MG63 (cell line): Measurements from ENCODE around the gene HYAL2. TPM values are rescaled to one million over a fixed set of nuclear protein-coding genes. Genes with fewer than 3 reads are reported as not detected.

Source experiments
- DNase-seq: peaks from one replicate; pipeline ENCODE4 v3.0.0-alpha.2; 2020
- H3K27me3 ChIP-seq: fragments of 250-450 bp; sonication (Bioruptor Pico); 2 replicates; pipeline ENCODE4 v1.5.1; 2020; ENCODE audit warnings: mild to moderate bottlenecking, moderate library complexity
- H3K36me3 ChIP-seq: fragments of 250-450 bp; sonication (Bioruptor Pico); 2 replicates; pipeline ENCODE4 v1.5.1; 2020; ENCODE audit warnings: mild to moderate bottlenecking, moderate library complexity
- H3K4me3 ChIP-seq: fragments of 250-450 bp; sonication (Bioruptor Pico); 2 replicates; pipeline ENCODE4 v1.5.1; 2020; ENCODE audit warnings: mild to moderate bottlenecking, moderate library complexity
- H3K9me3 ChIP-seq: fragments of 250-450 bp; sonication (Bioruptor Pico); 2 replicates; pipeline ENCODE4 v1.5.1; 2020; ENCODE audit warnings: mild to moderate bottlenecking, moderate library complexity
- total RNA-seq: library from RNA; depleted of rRNA; stranded (reverse); fragments of >200 nt; shearing (Covaris generic); gene quantifications from 2 replicates; pipeline ENCODE4 v1.2.3, GENCODE V29; 2014; ENCODE audit warnings: low replicate concordance

Gene HYAL2
- total RNA-seq, 1 experiment from 2014 or later = 30.7 TPM

DNA sequence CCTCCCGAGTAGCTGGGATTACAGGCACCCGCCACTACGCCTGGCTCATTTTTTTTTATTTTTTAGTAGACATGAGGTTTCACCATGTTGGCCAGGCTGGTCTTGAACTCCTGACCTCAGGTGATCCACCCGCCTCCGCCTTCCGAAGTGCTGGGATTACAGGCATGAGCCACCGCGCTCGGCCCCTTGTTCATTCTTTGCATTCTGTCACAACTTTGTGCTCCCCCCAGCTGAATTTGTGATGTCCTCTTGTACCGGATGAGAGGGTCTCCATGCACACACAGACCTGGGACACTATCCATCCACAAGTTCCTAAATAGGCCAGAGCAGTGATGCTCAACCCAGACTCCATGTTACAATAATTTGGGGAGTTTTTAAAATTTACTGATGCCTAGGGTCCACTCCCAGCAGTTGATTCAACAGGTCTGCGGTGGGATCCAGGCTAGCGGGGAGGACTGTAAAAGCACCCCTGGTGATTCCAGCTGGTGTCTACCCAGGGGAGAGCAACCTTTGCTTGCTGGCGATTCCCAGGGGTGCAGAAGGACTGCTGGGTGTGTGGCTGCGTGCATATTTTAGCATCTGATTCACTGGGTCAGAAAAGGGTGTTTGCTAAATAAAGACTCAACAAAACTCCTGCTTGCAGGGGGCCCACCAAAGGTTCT, 17.1 kb upstream of the HYAL2 start:
- Histone ChIP-seq H3K27me3 (no peaks in the 10 kb centered on the region), H3K4me3 (peak overlapping the region; percentile 50), H3K36me3 (peaks cover 15% of the 10 kb centered on the region), H3K9me3 (no peaks in the 10 kb centered on the region)
- no peak for DNase-seq

DNA sequence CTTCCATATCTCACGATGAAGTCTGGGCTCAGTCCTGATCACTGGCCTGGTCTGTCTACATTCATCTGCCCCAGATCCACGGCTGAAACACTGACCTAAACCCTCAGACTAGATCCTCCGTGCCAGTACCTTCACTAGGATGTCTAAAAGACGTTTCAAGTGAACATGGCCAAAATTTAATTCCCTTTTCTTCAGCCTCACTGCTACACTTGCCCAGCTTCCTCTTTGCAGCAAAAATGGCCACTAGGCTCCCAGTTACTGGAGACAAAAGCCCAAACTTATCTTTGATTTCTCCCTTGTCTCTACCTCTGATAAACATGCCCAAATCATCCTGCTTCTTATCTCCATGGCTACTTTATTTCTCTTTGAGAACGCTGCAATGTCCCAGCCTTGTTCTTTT, 16.4 kb upstream of the HYAL2 start:
- no peak for DNase-seq
- H3K27me3 ChIP-seq = no peaks in the 10 kb centered on the region
- H3K36me3 ChIP-seq = peaks cover 22% of the 10 kb centered on the region
- no peak overlapping the region for H3K4me3 ChIP-seq
- no peaks in the 10 kb centered on the region for H3K9me3 ChIP-seq

DNA sequence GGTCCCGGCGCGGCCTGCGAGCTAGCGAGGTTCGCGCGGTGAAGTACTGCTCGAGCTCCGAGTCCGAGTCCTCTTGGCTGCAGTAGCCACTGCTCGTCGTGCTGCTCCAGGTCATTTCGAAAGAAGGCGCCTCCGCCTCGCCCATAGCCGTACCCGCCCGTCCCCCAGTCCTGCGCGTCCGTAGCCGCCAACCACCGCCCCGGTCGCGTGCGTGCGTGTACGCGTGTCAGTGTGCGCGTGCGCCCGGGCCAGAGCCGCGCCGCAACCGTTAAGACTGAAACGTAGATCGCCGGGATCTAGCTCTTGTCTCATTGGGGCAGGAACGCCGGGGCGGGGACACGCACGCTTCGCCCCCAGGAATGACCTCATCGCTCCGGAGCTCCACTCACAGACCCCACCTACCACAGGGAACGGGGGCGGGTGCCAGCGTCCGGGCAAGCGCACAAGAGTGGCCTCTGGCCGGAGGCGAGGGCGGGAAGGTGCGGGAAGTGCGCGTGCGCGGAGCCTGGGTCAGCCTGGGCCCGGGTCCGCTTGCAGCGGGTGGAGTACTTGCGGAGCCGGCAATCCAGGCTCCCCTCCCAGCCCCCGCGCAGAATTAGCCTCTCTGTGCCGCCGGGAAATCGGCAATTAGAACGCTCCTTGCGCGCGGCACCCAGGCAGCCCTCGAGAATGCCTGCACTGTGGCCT, 14.8 kb upstream of the HYAL2 start:
- peak overlapping the region; percentile 87 for H3K4me3 ChIP-seq
- peak; percentile 98 for DNase-seq
- no peaks in the 10 kb centered on the region for H3K27me3 ChIP-seq
- H3K9me3 ChIP-seq = no peaks in the 10 kb centered on the region
- H3K36me3 ChIP-seq = peaks cover 24% of the 10 kb centered on the region

DNA sequence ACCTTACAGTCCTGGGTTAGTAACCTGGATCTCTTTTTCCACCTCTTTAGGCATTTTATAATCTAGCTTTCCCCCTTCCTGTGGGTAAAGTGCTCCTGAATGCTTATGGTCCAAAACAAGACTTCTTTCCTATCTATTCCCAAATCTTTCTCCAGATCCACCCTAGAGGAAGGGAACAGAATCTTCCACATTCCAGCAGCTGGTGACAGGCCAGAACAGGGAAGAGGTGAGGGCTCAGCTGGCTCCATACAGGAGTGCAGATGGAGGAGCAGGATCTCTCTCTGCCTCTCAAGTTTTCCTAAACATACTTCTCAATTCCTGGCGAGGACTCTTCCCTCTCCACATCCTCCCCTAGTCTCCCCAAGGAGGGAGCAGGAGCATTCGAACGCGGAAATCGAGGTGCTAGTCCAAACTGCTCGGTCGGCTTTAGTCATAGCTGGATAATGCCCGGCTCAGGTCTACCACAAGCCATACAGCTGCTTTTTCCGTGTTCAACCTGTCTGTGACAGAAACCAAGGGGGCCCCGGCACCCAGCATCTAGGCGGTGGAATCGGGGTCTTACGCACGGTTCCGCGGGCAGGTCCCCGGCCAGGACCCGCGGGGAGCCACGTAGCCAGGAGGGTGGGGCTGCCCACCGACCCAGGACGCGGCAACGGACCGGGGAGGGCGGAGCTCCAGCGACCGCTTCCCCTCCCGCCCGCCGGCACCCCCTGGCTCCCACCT, 14.1 kb upstream of the HYAL2 start:
- DNase-seq = no peak
- Histone ChIP-seq H3K36me3 (peaks cover 28% of the 10 kb centered on the region), H3K27me3 (no peaks in the 10 kb centered on the region), H3K4me3 (peak overlapping the region; percentile 87), H3K9me3 (no peaks in the 10 kb centered on the region)

DNA sequence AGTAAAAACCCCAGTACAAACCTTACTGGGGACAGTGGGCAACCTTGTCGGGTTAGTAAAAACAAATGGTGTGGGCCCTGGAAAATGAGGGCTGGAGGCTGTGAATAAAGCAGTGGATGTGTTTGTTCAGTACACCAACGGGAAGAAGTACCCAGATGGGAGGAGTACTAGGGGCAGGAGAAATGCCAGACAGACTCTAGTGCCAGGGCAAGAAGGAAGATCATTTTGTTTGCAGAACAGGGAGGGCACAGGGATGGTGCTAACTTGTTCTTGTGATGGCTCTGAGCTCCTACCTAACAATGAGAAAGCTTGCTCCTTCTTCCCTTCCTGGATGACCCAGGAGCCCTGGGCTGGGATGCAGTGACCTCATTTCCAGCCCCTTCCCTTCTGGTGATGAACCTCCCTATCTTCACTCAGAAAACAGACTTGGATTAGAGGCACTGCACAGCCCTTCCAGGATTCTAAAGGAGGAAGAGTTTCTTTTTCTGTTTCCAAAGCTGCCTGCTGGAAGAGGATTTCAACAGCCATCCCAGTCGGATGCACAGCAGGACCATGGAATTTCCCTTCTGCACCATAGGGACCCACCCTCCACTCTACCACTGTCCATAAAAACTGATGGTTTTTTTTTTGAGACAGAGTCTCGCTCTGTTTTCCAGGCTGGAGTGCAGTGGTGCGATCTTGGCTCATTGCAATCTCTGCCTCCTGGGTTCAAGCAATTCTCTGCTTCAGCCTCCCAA, 12.0 kb upstream of the HYAL2 start:
- DNase-seq = no peak
- H3K27me3 ChIP-seq = no peaks in the 10 kb centered on the region
- H3K9me3 ChIP-seq = no peaks in the 10 kb centered on the region
- no peak overlapping the region for H3K4me3 ChIP-seq
- H3K36me3 ChIP-seq = peaks cover 40% of the 10 kb centered on the region

DNA sequence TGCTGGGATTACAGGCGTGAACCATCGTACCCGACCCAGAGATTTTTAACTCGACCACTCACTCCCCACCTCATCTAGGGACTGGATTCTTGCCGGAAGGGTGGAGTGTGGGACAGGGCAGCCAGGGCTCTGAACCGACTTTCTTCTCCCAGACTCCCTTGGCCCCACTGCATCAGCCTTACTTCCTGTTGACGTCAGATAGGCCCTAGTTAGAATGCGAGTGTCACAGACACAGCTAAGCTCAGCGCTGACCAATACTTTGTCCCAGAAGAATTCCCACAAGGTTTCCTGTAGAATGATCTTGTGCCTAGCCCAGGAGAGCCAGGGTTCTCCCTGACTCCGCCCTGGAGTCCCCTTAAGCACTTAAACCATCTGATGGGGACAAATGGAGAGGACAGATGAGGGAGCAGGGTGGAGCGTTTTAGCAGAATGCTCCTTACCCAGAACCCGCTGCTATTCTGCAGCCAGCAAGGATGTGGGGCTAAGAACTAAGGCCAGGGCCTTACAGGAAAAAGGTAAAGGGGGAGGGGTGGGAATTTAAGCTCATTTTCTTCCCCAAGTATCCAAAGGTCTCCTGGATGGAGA, 11.3 kb upstream of the HYAL2 start:
- Histone ChIP-seq H3K4me3 (no peak overlapping the region), H3K36me3 (peaks cover 40% of the 10 kb centered on the region), H3K27me3 (no peaks in the 10 kb centered on the region), H3K9me3 (no peaks in the 10 kb centered on the region)
- no peak for DNase-seq

DNA sequence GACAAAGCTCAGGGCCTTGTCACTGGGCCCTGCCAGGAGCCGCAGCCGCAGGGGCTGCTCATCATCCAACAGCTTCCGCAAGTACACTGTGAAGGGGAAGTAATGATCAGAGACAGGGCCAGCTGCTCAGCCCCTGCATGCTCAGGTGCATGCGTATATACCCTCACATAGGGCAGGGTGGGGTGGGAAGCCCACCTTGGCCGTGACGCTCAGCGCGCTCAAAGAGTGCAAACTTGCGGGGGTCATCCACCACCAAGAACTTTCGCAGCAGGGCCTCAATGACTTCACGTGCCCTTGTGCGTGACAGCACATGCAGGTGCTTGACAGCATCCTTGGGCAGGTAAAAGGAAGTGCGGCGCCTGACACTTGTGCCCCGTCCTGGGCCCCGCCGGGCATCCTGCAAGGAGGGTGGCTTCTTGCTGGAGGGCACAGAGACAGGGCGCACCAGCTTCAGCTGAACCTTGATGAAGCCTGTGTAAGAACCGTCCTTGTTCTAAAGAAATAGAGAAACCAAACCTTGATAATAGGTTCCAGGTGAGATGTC, 8.9 kb upstream of the HYAL2 start:
- Histone ChIP-seq H3K4me3 (no peak overlapping the region), H3K36me3 (peaks cover 35% of the 10 kb centered on the region), H3K9me3 (no peaks in the 10 kb centered on the region), H3K27me3 (no peaks in the 10 kb centered on the region)
- no peak for DNase-seq

DNA sequence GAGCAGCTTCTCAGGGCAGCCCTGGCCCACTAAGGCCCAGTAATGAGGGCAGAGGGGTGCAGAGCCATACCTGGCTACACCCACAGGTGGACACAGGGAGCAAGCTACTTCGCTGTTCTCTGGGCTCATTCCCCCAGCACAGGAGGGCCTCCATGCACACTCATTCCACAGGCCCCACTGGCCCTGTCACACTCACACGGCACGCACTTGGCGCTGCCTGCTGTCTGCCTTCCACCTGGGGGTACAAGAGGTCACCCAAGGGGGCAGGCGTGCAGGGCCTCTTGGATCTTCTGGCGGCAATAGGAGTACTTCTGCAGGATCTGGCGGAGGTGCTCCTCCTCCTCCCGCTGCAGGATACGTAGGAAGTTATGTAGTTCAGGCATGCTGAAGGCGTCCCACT, 7.8 kb upstream of the HYAL2 start:
- DNase-seq = no peak
- Histone ChIP-seq H3K36me3 (peaks cover 26% of the 10 kb centered on the region), H3K27me3 (no peaks in the 10 kb centered on the region), H3K4me3 (no peak overlapping the region), H3K9me3 (no peaks in the 10 kb centered on the region)

DNA sequence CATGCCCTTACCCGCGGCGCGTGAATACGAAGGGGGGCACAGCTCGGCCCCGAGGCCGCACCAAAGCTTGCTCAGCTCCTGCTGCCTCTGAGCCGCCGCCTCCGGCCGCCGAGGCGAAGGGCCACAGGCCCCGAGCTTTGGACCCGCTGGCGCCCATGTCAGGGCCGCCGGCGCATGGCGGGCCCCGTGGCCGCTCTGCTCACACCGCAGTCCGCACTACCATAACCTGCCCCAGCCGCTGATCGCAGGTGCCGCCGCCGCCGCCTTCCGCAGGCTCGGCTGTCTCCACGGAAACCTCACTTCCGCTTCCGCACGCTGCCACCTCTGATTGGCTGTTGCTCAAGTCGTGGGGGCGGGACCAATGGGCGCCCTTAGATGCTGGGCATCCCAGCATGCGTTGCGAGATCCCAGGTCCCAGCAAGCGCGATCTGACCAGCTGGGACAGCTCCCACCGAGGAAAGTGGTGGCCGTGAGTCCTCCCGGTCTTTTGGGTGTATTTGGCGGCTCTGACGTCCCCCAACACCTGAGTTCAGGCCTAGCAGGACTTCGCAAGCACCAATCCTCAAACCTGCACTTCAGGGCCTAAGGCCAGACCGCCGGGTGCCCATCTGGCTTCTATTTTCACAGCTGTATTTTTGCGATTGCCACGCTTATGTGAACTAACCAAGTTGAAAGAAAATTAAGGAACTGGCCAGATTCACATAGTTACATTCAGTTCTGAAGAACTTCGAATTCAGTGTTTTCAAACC, 5.6 kb upstream of the HYAL2 start, which contains the start of gene TUSC2:
Gene TUSC2, minus strand, starts transcription at position 281 of the 749 bp plus-strand sequence. Its CDS starts 124 bp downstream, at position 157.
- no peaks in the 10 kb centered on the region for H3K9me3 ChIP-seq
- peak; percentile 89 for DNase-seq
- H3K4me3 ChIP-seq = peak within 1 kb of the TSS; percentile 83
- H3K36me3 ChIP-seq = peaks cover 17% of the 10 kb centered on the region
- no peaks in the 10 kb centered on the region for H3K27me3 ChIP-seq

DNA sequence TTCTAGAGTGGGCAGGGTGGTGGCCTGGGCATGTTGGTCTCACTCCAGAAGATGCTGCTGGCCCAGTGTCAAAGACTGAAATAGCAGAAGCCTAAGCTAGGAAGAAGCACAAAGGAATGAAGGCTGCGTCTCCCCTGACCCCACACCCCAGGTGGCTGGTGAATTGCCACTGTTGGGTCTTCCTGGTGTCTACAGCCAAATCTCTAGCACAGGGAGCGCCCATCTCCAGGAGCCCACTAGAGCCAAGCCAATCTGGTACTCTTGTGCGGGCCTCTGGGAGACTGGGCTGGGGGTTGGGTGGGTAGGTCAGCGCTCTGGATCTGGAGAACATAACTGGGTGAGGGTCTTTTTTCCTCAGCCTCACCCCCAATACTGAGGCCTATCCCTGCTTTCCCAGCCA, 4.6 kb upstream of the HYAL2 start:
- Histone ChIP-seq H3K27me3 (no peaks in the 10 kb centered on the region), H3K4me3 (peak overlapping the region; percentile 83), H3K9me3 (no peaks in the 10 kb centered on the region), H3K36me3 (peaks cover 14% of the 10 kb centered on the region)
- DNase-seq = no peak

DNA sequence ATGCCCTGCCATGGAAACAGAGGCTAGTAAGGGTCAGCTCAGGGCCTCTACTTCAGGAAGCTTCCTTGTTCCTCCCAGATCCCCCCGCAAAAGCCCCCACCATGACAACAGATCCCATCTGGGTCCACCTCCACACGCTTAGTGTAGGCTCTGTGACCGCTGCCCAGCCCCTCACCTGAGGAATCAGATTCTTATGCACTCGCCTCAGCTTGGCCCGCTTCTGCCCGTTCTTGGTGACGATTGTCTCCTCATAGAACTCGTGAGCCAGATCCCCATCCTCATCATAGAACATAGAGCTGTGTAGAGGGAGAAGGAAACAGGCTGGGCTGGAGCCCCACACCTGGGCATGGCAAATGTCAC, 3.6 kb upstream of the HYAL2 start:
- Histone ChIP-seq H3K27me3 (no peaks in the 10 kb centered on the region), H3K4me3 (no peak overlapping the region), H3K9me3 (no peaks in the 10 kb centered on the region), H3K36me3 (peaks cover 8% of the 10 kb centered on the region)
- no peak for DNase-seq

DNA sequence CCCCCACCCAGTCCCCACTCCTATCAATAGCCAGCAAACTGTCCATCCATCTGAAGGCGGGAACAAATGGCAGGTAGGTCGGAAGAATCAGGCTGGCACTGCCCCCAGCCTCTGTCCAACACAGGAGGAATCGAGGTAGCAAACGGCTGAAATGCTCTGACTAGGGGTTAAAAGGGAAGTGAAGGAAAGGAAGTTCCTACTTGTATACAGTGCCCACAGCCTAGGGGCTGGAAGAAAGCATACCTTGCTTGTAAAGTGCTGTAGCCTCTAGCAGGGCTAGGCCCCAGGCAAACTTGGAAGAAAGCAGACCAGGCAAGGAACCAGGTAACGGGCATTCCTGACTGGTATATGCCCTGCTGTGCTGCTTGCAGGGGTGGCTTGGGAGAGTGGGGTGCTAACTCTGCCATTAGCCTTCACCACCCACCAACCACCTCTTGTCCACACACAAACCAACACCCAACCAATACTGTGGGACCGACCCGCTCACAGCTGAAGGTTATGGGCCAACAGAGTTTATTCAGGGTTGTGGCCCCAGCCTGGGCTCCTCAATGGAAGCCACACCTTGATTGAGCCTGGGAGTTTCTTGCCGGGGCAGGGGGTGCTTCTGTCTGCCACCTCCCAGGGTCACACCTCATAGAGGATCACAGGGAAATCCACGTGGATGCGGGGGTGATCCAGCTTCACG, 3.1 kb upstream of the HYAL2 start:
- no peak overlapping the region for H3K4me3 ChIP-seq
- peaks cover 3% of the 10 kb centered on the region for H3K36me3 ChIP-seq
- no peaks in the 10 kb centered on the region for H3K27me3 ChIP-seq
- H3K9me3 ChIP-seq = no peaks in the 10 kb centered on the region
- no peak for DNase-seq

DNA sequence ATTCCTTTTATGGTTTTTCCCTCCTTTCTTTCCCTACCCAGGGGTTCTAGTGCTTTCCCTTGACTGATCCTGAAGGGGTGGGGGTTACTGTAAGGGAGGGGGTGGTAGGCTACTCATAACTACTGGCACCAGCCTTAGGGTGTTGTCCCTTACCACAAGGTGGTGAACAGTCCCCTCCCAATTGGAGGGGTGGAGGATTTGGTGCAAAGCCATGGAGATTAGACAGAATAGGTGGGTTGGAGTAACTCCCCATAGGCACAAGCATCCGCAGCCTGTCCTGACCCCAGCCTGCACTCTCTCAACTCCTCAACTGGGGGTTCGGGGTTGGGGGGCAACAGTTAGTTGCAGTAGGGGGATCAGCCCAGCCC, 2.6 kb upstream of the HYAL2 start:
- Histone ChIP-seq H3K27me3 (no peaks in the 10 kb centered on the region), H3K4me3 (no peak overlapping the region), H3K36me3 (no peaks in the 10 kb centered on the region; the same call in none of the 2 replicates), H3K9me3 (no peaks in the 10 kb centered on the region)
- DNase-seq = no peak

DNA sequence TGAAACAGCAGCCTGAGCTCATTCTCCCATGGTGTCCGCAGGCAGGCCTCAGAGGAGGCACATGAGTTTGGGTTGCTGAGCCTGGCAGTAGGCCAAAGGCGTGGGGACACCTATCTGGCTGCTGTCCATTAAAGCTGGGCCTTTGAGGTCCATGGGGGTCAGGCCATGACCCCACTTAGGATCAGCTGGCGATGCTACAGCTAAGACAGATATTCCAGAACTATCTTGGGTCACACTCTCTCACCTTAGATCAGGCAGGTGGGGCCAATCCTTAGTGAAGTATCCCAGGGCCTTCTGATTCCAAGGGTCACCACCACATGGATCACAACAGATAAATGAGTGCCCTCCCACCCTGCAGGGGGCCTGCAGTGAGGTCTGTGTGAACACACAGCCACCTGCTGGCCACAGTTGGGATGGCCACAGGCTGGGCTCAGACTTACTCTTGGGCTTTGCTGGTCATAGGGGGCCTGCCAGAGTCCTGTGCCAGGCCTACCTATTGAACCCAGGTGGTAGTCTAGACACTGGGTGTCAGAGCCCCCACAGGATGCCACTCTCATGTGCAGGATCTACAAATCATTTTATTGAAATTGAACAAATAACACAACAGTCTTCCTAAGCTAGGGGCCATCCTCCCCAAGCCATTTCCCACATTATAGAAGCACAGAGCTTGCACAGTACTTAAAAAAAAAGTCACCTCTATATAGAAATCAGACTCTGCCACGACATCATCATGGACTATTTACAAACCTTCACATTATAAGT, 2.0 kb upstream of the HYAL2 start:
- H3K27me3 ChIP-seq = no peaks in the 10 kb centered on the region
- H3K9me3 ChIP-seq = no peaks in the 10 kb centered on the region
- no peaks in the 10 kb centered on the region; the same call in 1 of the 2 replicates for H3K36me3 ChIP-seq
- H3K4me3 ChIP-seq = no peak overlapping the region
- peak; percentile 69 for DNase-seq
